AML-193 (cell line): ENCODE data around the gene FAF1.
"Not testable (repeated sequence)": the region's sequence is repeated elsewhere in the genome, so short reads cannot be mapped to it uniquely, and the experiment has no call there.

Experiments used
- DNase-seq, 2 experiments: peaks; one replicate each; lab custom pipeline; 2025; lab: John Stamatoyannopoulos, UW

Gene FAF1

DNA sequence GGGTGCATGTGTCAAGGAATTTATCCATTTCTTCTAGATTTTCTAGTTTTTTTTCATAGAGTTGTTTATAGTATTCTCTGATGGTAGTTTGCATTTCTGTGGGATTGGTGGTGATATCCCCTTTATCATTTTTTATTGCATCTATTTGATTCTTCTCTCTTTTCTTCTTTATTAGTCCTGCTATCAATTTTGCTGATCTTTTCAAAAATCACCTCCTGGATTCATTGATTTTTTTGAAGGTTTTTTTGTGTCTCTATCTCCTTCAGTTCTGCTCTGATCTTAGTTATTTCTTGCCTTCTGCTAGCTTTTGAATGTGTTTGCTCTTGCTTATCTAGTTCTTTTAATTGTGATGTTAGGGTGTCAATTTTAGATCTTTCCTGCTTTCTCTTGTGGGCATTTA, 52.5 kb downstream of the FAF1 start:
- not testable (repeated sequence) for DNase-seq

DNA sequence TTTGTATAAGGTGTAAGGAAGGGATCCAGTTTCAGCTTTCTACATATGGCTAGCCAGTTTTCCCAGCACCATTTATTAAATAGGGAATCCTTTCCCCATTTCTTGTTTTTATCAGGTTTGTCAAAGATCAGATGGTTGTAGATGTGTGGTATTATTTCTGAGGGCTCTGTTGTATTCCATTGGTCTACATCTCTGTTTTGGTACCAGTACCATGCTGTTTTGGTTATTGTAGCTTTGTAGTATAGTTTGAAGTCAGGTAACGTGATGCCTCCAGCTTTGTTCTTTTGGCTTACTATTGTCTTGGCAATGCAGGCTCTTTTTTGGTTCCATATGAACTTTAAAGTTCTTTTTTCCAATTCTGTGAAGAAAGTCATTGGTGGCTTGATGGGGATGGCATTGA, 54.0 kb downstream of the FAF1 start:
- DNase-seq: not testable (repeated sequence)

DNA sequence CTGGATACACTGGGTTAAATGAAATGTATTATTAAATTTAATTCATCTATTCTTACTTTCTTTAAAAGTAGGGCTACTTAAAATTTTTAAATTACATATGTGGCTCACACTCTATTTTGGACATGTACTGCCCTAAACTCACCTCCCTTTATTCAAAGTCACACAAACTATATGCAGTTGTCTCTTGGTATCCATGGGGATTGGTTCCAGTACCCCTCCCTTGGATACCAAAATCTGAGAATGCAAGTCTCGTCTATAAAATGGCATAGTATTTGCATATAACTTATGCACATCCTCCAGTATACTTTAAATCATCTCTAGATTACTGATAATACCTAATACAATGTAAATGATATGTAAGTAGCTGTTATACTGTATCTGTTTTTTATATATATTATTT, 57.6 kb downstream of the FAF1 start:
- no peak for DNase-seq

DNA sequence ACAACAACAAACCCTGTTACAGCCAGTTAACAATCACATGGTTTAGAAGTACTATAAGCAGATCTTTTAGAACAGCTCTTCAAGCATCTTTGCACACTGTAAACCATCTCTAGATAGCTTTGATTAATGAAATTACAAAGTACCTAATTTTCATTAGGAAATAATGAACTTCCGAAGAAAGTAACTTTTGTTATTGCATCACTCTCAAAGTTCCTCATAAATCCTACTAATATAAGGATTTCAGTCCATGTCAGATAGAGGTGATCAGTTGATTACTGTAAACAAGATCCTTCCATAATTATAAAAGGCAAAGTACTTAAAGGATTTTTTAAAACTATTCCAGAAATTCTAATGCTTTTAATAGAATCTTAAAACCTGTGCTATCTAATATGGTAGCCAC, 58.2 kb downstream of the FAF1 start:
- no peak for DNase-seq

DNA sequence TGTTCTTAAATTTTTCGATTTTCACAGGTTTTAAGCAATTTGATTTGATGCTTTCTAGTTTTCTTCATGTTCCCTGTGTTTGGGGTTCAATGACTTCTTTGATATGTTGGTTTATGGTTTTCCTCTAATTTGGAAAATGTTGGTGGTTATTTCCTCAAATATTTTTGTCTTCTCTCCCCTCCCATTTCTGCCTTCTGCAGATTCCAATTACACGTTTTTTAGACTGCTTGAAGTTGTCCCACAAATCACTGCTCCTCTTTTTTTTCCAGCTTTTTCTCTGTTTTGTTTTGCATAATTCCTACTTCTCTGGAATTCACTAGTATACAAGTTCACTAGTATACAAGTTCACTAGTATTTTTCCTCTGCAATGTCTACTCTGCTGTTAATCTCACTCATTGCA, 61.3 kb downstream of the FAF1 start:
- no peak for DNase-seq

DNA sequence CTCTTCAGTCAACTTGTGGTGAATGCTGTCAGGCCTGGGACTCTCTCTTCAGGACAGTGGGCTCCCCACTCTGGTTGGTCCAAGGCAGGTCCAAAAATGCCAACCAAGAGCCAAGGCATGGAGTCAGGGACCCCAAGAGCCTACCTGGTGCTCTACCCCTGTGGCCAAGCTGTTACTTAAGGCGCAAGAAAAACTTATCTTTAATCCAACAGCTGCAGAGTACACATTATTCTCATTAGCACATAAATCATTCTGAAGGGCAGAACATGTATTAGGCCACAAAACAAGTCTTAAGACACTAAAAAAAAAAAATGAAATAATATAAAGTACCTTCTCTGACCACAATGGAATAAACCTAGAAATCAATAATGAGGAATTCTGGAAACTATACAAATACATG, 65.7 kb downstream of the FAF1 start:
- DNase-seq: no peak

DNA sequence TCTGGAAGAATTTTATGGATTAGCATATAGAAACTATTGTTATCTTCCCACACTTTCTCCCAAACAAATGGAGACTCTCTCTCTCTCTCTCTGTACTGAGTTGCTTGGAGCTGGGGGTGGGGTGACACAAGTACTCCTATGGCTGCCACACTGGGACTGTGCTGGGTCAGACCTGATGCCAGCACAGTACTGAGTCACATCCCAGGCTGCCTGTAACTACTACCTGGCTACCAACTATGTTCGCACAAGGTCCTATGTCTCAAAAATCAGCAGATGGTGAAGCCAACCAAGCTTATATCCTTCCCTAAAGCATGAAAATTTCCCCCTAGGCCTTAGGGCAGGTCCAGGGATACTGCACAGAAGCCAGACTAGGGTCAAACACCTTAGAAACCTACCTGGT, 66.6 kb downstream of the FAF1 start:
- no peak for DNase-seq

DNA sequence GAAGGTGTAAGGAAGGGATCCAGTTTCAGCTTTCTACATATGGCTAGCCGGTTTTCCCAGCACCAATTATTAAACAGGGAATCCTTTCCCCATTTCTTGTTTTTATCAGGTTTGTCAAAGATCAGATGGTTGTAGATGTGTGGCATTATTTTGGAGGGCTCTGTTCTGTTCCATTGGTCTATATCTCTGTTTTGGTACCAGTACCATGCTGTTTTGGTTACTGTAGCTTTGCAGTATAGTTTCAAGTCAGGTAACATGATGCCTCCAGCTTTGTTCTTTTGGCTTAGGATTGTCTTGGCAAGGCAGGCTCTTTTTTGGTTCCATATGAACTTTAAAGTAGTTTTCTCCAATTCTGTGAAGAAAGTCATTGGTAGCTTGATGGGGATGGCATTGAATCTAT, 72.5 kb downstream of the FAF1 start:
- not testable (repeated sequence) for DNase-seq

DNA sequence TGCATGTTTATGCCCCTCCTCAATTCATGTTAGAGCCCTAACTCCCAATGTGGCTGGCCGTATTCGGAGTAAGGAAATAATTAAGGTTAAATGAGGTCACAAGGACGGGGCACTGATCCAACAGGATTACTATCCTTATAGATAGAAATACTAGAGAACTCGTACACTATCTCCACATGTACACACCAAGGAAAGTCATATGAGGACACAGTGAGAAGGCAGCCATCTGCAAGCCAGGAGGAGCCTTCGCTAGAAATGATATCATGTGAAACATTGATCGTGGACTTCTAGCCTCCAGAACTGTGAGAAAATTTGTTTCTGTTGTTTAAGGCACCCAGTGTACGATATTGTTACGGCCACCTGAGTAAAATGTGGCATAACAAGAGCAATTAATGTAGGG, 79.7 kb downstream of the FAF1 start:
- no peak for DNase-seq

DNA sequence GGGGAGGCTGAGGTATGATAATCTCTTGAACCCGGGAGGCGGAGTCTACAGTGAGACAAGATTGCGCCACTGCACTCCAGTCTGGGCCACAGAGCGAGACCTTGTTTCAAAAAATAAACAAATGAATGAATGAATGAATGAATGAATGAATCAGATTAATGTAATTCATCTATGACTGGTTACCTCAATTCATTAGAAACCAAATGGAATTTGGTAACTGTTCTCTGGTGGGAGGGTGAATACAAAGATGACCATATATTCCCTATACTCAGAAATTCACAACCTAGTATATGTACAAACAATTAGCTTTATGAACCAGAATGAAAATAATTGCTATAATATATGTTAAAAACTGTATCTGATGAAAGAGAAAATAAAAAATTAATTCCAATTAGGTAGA, 80.9 kb downstream of the FAF1 start:
- no peak for DNase-seq

DNA sequence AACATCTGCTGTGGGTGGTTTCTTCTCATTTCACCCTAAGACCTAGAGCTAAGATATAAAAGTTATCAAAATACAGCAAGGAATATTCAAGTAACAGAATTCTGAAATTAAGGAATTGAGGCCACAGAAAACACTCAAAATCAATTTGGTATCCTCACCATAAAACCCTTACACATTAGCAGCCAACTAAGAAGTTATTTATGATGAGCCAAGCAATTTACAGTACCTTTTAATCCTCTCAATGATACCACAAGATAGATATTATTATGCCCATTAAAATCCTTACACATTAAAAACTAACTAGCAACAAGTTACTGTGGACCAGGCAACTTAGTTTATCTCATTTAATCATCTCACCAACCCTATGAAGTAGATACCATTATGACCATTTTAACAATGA, 81.6 kb downstream of the FAF1 start:
- DNase-seq: no peak

DNA sequence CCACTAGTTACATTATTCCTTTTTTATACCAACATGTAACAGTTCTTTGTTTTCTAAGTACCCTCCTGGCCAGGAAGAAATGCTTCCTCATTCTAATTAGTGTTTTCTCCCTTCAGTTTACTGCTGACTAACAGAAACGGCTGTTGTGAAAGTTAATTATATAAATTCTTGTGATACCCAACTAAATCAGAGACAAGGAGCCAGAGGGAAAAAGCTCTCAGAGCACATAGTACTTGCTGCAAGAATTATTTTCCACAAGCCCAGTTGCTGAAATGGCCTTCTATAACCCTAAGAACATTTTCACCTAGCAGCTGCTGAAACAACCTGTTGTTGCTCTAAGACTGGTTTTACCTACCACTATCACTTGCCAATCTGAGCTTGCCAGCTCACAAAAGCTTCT, 82.4 kb downstream of the FAF1 start:
- peak in 1 of 2 experiments; percentile 3 for DNase-seq

DNA sequence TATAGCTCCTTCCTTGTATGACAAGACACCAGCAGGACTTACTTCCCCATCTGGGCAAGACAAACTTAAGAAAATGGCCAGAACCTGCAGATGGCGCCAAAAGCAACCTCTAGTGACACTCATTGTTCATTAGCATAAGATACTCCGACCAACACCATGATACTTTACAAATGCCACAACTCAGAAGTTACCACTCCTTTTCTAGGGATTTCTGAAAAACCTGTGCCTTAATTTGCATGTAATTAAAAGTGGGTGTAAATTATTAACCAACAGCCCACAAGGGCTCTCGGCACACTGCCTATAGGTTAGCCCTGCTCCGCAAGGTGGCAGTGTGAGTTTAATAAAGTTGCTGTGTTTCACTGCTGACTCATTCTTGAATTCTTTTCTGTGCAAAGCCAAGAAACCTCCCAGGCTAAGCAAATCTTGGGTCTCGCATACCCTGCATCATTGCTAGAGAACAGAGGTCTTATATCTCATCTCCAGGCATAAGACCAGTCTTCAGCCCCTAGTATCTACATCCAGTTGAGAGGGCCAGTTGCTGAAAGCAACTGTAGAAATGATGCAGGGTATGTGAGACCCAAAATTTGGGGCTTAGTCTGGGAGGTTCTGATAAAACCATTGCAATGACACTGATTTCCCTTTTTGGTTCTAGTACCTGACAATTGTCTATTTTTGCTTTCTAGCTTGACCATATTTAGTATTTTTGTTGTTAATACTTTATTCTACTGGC, 86.4 kb downstream of the FAF1 start:
- peak; percentile 82 to 87 for DNase-seq

DNA sequence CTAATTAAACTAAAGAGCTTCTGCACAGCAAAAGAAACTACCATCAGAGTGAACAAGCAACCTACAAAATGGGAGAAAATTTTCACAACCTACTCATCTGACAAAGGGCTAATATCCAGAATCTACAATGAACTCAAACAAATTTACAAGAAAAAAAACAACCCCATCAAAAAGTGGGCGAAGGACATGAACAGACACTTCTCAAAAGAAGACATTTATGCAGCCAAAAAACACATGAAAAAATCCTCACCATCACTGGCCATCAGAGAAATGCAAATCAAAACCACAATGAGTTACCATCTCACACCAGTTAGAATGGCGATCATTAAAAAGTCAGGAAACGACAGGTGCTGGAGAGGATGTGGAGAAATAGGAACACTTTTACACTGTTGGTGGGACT, 95.2 kb downstream of the FAF1 start:
- DNase-seq: not testable (repeated sequence)

DNA sequence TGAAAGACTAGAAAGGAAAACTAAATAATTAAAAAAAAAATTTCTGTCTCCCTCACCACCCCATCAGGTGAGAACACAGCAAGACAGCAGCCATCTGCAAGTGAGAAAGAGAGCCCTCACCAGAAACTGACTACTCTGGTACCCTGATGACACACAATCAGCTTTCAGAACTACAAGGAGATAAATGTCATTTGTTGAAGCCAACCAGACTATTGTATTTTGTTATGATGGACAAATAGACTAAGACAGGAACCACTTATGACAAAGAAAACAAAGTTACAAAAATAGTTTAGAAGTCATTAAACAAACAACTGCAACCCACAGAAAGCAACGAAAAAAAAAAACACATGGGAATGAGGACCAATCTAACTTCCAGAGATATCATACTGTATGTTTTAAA, 98.3 kb downstream of the FAF1 start:
- no peak for DNase-seq

DNA sequence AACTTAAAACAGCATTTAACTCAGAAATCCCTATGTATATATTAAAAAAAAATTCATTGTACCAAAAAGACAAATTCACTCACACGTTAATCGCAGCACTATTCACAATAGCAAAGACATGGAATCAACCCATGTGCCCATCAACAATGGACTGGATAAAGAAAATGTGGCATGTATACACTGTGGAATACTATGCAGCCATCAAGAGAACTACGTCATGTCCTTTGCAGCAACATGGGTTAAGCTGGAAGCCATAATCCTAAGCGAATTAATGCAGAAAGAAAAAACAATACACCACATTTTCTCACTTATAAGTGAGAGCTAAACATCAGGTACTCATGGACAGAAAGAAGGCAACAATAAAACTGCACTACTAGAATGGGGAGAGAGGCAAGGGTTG, 99.4 kb downstream of the FAF1 start:
- no peak for DNase-seq

DNA sequence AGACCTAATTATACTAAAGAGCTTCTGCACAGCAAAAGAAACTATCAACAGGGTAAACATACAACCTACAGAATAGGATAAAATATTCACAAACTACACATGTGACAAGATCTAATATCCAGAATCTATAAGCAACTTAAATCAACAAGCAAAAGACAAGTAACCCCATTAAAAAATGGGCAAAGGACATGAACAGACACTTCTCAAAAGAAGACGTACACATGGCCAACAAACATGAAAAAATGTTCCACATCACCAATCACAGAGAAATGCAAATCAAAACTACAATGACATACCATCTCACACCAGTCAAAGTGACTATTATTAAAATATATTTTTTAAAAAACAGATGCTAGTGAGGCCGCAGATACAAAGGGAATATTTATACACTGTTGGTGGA, 99.8 kb downstream of the FAF1 start:
- DNase-seq: no peak

DNA sequence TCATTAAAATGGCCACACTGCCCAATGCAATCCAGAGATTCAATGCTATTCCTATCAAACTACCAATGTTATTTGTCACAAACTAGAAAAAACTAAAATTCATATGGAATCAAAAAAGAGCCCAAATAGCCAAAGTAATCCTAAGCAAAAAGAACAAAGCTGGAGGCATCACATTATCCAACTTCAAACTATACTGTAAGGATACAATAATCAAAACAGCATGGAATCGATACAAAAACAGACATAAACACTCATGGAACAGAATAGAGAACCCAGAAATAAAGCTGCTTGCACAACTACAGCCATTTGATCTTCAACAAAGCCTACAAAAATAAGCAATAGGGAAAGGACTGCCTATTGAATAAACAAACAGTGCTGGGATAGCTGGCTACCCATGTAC, 100.4 kb downstream of the FAF1 start:
- no peak for DNase-seq

DNA sequence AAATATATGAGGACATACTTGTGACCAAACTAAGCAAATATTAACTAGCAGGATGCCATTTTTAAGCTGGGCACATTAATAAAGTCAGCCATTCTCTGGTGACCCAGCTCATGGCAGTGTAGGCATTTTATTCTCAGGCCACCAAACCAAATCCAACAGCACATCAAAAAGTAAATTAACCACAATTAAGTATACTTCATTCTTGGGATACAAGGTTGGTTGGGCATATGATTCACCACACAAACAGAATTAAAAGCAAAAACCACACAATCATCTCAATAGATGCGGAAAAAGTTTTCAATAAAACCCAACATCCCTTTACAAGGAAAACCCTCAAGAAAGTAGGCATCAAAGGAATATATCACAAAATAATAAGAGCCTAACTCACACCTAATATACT, 101.3 kb downstream of the FAF1 start:
- DNase-seq: no peak

DNA sequence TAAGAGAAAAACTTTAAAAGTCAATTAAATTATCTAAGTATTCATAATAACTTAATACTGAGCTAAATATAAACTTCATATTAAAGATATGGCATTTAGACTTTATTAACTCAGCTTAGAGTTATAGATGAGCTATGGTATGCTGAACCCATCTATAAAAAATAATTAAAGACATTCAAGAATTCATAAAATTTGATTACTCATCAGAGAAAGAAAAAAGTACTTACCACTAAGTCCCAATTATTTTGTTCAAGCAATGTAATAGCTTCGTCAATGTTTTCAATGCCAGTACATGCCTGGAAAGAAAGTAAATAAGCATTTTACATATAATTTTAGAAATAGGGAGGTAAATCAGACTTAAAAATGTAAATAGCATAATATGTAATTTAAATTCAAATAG, 102.4 kb downstream of the FAF1 start:
- no peak for DNase-seq

DNA sequence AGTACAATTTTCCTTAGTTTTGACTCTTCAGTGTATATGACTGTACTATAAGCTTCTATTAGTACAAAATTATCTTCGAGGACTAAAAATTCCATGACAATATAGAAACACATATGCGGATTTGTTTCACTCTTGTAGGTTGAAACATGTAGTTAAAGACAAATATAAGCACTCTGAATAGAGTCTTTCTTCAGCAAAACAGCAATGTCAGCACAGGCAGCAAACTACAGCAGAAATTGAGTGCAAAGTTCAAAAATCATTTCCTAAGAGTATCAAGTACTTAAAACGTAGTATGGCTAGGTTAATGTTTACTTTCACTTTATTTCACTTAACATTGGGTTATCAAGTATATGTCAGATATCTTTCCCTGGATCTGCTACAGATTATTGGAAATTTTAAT, 106.7 kb downstream of the FAF1 start:
- no peak for DNase-seq

DNA sequence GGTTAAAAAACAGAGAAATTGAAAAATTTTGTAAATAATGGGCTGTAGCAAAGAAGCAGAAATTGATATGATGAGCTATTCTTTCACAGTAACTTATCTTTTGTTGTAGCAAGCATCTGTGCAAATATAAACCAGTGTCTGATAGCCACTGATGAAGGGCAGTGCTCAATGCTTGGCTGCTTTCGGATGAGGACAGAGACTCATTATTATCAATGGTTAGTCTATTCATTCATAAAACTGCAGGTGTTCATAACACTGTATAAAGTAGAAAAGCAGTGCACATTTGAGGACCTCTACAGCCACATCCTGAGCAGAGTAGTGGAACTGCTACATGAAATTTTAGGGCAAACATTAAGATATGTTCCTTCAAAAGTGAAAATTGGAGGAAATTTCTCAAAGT, 107.2 kb downstream of the FAF1 start:
- DNase-seq: no peak

DNA sequence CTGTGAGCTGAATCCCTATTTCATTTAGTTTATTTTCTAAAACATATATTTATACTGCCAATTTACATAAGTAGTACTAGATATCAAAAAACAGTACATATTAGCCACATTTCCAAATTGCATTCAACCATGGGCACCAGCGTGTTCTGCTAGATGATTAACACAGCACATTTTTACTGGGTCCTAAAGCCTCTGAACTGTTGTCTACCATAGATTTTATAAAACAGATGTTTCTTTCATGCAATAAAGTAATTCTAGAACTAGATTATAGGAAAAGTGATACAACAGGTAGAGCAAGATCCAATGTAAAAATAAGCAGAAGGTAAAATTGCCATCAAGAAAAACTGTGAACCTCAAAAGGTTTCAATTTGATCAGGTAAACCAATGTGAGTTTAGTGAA, 108.6 kb downstream of the FAF1 start:
- DNase-seq: no peak

DNA sequence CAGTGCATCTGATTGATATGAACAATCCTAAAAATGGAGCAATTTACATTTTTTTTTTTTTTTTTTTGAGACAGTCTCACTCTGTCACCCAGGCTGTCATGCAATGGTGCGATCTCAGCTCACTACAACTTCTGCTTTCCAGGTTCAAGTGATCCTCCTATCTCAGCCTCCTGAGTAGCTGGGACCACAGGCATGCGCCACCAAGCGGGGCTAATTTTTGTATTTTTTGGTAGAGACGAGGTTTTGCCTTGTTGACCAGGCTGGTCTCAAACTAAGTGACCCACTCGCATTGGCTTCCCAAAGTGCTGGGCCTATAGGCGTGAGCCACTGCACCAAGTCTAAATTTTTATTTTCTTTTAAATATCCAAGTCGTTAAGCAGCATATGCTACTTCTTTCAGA, 109.0 kb downstream of the FAF1 start:
- peak in 1 of 2 experiments; percentile 3 for DNase-seq

DNA sequence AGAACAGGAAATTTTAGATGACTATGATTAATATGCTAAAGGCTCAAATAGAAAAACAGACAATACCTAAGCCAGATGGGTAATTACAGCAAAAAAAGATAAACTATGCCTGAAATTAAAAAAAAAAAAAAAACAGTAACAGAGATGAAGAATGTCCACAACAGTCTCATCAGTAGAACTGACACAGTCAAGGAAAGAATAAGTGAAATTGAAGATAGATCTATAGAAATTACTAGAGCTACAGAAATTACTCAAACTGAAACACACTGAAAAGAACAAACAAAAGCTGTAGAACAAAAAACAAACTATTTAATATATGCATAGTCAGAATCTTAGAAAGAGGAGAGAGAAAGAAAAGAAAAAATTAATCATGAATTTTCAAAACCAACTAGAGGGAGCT, 112.8 kb downstream of the FAF1 start:
- DNase-seq: no peak
